GM21825 (cell line): Measurements from ENCODE around the gene CCDC187.

Source experiments
- ATAC-seq: cut with Tn5 transposase; IDR thresholded peaks from one replicate; pipeline ENCODE4 v1.9.1; 2021; ENCODE audit warnings: mild to moderate bottlenecking, moderate library complexity; ENCODE audit not compliant: unreplicated experiment

CCDC187 gene

DNA sequence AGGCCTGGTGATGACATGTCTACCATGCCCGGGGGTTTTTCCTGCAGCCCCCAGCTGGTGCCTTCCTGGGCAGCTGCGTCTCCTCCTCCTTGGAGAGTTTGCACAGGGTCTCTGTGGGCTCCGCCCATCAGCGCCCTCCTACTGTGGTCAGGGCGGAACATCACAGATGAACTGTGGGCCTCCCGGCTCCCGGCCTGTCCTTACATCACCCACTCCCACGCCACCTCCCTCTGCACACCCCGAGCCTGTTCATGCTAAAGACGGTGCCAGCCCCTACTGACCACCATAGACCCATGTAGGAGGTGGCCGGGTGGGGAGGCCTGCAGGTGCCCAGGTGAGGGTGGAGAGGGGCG lies 36.0 kb upstream of the CCDC187 start:
- no peak for ATAC-seq

DNA sequence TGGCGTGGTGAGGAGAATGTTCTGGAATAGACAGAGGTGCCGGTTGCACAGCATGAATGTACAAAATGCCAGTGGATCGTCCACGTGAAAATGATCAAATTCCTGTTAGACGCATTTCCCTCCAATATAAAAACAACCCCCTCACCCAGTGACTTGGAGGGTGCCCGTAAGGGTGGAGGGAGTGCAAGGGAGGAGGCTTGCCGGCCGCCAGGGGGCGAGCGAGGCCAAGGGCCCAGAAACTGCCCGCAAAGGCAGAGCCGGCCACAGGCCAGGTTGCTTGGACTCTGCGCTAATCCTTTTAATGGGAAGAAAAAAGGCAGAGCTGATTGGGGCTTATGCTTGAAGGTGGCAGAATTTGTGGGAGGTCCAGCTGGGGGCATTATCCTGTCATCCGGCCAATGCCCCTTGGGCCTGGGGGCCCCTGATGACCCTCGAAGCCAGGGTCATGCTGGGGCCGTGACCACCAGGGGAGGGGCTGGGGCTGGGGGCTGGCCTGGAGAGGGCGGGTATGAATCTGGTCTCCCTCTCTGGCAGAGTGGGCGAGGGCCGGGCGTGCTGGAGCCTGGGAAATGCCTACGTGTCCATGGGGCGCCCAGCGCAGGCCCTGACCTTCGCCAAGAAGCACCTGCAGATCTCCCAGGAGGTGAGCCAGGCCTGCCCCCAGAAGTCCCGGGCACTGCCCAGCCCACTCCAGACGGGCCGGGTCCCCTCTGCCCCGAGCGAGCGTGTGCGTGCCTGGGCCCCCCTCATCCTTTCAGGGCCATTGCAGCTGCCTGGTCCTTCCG lies 35.5 kb upstream of the CCDC187 start:
- ATAC-seq = no peak

DNA sequence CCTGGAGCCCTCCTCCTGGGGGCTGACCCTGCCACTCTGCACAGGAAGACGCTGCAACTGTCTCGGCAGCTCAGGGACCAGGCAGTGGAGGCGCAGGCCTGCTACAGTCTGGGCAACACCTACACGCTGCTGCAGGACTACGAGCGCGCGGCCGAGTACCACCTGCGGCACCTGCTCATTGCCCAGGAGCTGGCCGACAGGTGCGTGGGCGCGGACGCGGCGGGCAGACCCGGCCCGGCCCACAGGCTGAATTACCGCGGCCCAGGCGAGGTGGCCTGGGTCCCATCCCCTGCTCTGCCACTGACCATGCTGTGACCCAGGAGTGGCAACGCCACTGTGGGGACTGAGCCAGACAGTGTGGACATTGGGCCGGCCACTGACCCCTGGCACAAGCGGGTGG lies 34.6 kb upstream of the CCDC187 start:
- no peak for ATAC-seq

DNA sequence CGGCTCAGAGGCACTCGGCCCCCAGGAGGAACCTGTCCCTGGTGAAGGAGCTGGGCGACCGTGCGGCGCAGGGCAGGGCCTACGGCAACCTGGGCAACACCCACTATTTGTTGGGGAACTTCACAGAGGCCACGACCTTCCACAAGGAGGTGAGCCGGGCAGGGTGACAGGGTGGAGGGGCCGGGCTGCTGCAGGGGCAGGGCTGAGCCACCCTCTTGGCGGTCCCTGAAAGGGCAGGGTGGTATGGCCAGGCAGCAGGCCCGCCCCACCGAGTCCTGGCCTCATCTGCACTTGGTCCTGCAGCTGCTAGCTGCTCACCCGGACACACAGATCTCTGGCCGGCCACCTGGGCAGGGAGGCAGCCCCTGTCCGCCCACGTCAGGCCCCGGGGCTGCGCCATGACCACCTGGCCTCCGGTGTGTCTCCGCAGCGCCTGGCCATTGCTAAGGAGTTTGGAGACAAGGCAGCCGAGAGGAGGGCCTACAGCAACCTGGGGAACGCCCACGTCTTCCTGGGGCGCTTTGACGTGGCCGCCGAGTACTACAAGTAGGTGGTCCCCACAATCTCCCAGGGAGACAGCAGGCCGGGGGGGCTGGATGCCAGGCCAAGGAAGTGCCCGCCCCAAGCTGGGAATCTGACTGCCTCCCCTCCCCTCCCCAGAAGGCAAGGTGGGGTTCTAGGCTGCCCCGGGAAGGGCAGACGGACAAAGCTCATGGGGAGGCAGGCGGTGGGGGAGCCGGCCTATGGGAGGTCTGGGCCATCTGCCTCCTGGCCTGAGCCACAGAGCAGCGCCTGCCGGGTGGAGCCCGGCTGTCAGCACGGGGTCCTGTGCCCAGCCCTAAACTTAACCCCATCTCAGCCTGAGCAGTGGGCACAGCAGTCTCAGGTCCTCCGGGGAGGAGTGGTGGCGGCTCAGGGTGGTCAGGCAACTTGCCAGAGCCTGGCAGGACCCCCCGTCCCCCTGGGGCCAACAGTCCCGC lies 33.8 kb upstream of the CCDC187 start:
- ATAC-seq = no peak

DNA sequence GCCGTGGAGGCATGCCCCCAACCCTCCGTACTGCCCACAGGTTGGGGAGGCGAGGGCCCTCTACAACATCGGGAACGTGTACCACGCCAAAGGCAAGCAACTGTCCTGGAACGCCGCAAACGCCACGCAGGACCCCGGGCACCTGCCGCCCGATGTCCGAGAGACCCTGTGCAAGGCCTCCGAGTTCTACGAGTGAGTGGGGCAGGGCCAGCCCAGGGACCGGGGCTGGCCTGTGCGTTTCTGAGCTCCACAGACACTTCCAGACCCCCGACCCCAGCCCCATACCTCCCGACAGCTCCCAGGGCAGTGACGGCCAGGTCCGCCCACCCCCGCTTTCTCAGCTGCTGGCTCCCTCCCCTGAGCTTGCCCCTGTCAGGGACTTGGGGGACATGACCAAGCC lies 33.0 kb upstream of the CCDC187 start:
- no peak for ATAC-seq

- no peak for ATAC-seq
Observed at GRCh38 chr9:136336156-136336870, 32.4 kb upstream of the CCDC187 start.

DNA sequence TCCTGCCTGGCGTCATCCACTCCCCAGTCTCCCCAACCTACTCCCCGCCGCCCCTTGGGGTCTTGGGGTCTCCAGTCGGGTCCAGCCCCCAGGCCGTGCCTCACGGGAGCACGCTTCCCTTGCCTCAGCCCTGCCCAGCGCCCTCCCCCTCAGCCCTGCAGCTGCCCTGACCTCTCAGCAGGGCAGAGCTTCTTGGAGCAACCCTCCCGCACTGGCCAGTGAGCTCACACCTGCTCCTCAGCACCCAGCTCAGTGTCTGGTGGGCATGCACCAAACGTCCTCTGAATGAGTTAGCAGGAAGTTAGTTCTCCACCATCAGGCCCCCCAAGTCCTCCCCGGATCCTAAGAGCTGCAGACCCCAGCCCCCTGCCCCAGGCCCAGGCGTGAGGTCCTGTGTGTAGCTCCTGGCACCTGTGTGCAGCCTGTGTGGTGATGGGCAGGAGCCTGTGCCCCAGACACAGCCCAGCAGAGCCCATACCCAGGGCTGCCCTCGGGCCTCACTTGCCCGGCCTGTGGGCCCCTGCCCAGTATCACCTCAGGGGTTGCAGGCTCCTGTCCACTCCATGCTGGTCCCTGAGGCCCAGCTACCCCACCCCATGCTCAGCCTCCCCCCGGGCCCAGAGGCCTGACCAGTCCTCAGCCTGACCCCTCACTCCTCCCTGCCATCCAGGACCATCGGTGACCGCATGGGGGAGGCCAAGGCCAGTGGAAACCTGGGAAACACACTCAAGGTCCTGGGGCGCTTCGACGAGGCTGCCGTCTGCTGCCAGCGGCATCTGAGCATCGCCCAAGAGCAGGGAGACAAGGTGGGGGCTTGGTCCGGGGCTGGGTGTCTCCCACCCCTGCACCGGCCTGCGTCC lies 31.6 kb upstream of the CCDC187 start:
- ATAC-seq = no peak

- ATAC-seq = no peak
Observed at GRCh38 chr9:136334541-136334940, 30.6 kb upstream of the CCDC187 start.

DNA sequence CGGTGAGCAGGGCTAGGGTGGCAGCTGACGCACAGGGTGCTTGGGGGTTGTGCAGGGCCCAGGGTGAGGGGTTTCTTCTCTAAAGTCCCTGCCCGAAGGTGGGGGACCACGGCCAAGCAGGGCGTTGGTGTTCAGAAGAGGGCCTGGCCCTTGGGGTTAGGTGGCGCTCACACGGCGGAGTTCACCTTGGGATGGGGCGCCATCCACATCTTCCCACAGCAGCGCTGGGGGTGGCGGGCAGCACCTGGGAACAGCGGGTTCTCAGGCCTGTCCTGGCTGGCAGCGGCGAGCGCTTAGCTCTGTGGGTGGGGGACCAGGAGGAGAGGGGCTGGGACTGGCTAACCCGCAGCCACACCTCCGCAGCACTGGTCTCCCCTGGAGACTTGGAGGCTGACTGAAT lies 29.6 kb upstream of the CCDC187 start:
- no peak for ATAC-seq

- ATAC-seq = no peak
Observed at GRCh38 chr9:136333045-136333444, 29.2 kb upstream of the CCDC187 start.

DNA sequence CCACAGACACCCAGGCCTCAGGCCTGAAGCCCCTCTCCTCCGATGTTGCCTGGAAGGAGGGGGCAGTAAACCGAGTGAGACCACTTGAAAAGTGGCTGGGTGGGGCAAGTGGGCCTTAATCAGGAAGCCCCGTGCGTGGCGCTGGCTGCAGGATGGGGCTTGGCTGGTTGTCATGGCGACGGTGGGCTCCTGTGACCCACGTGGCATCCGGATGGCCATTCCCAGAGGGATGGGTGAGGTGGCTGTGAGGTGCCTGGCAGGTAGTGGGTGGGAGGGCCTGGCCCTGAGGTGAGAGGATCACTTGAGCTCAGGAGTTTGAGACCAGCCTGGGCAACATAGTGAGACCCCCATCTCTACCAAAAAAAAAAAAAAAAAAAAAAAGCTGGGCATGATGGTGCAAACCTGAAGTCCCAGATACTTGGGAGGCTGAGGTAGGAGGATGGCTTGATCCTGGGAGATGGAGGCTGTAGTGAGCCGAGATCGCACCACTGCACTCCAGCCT lies 28.6 kb upstream of the CCDC187 start:
- no peak for ATAC-seq

GRCh38 chr9:136331556-136332481 lies 27.9 kb upstream of the CCDC187 start:
- no peak for ATAC-seq

DNA sequence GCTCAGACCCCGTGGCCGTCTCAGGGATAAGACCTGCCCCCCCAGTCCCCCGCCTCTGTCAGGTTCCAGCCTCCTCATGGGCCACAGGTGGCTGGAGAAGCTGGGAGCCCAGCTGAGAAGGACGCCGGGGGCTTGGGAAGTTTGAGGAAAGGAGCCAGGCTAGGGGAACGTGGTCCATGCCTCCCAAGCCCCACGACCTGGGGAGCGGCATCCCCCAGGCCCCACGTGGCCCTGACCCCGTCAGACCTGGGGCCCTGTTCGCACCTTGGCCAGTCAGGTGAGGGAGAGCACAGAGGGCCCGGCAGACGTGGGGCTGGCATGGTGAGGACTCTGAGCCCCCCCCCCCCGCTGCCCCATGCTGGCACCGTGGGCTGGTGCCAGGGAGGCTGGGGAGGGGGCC lies 27.1 kb upstream of the CCDC187 start:
- no peak for ATAC-seq

DNA sequence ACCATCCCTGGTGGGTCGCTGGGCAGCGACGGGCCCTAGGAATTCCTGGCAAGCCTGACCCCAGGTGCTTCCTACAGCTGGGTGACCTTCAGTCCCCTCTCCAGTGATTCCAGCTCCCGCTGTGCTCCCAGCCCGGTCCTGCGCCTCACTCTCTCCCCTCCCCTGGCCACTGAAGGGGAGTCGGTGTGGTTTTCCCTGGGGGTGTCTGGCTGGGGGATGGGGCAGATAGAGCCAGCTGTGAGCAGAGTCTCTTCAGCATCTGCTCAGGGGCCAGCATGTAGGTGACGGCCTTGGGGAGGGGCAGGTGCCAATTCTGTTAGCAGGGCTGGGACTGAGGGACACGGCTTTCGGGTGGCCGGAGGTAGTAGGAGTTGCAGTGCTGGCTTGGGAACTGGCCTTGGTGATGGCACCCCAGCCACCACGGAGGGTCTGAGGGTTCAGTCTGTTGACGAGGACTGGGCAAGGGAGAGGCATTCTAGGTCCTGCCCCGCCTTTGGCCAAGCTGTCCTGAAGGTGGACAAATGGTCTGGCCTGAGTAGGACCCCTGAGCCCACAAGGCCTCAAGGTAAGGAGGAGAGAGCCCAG lies 26.6 kb upstream of the CCDC187 start:
- ATAC-seq = no peak

GRCh38 chr9:136329636-136330405 lies 25.9 kb upstream of the CCDC187 start:
- ATAC-seq = no peak

DNA sequence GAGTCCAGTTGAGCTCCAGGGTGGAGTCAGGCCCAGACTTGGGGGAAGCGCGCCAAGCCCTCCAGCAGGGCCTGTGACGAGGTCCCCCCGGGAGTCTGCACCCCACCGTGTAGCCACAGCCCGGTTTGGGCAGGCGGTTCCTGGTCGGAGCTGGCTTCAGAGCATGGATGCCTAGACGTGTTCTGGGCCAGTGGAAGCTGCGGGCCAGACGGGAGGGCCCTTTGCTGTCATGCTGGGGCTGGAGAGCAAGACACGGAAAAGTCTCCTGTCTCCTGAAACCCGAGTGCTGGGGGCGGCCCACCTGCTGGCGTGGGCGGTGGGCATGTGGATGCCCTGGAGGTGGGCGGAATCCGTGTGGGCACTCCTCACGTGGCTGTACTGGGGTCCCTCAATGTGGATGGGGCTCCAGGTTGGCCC lies 25.3 kb upstream of the CCDC187 start:
- no peak for ATAC-seq

DNA sequence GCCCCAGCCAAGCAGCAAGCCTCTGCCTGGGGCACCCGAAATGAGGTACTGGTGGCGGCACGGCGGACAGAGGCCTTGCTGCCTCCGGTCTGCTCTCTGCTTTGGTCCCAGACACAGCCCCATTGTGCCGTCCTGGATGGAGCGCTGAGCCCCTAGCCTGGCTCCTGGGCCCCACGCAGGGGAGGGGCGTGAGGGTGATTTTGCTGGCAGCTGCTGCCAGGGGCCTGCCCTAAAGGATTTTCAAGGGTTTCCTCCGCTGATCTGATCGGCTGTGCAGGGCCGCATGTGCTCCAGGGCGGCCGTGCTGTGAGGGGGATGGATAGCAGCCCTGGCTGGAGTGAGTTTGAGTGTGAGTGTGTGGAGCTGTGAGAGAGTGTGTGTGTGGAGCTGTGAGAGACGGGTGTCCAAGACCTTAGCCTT lies 24.7 kb upstream of the CCDC187 start:
- no peak for ATAC-seq

DNA sequence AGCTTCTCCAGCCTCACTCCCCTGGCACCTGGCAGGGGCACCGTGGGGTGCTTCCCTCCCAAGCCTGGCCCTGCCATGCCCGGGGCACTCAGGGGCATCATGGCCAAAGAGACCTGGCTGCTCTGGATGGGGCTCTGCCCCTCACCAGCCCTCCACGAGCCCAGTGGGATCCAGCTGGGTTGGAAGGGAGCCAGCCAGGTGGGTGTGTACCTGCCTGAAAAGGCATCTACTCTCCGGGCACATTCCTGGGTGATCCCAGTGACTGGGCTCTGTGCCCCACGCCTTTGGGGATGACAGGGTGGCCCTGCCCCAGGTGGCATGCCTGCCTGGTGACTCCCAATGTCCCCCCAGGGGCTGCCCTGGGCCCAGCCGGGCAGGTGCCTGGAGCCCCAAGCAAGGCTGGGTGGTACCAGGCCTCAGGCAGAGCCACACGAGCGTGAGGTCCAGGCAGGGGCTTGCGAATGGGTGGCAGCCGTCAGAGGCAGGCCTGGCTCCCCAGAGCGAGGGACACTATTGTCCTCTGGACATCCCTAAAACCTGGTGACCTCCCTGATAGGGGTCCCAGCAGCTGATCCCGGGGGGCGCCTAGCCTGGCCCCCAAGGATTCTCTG lies 24.2 kb upstream of the CCDC187 start:
- no peak for ATAC-seq
